H1 (cell line): Measurements from ENCODE around the gene RETREG1. TPM values are rescaled to one million over a fixed set of nuclear protein-coding genes. Genes with fewer than 3 reads are reported as not detected.

Source experiments
- CTCF ChIA-PET: fragments of 300-600 bp; sonication (Branson Sonifier 250); formaldehyde crosslinking; loops from one replicate; lab custom pipeline; 2021; ENCODE audit not compliant: partially characterized antibody; lab: Charles Lee
- POLR2A ChIA-PET: fragments of 300-600 bp; sonication (Branson Sonifier 250); formaldehyde crosslinking; loops from one replicate; lab custom pipeline; 2021; ENCODE audit warnings: inconsistent platforms; ENCODE audit not compliant: partially characterized antibody; lab: Charles Lee
- DNase-seq, 2 experiments: peaks; one replicate each; pipeline versions ENCODE4 v3.0.0 to v3.0.0-alpha.2; 2010 to 2022; ENCODE audit warnings: low spot score in 2 of 2, low read depth in 1 of 2, mixed read lengths in 1 of 2
- FAIRE-seq: peaks from 2 replicates; lab custom pipeline; 2011; peaks lifted over from hg19 to GRCh38; lab: Jason Lieb, UNC
- H2AFZ ChIP-seq: 2 replicates; pipeline ENCODE4 v1.8.1; 2012; ENCODE audit warnings: low read length, inconsistent platforms
- H2AK5ac ChIP-seq: 2 replicates; pipeline ENCODE4 v1.6.1; 2013; ENCODE audit warnings: low read depth, low read length
- H2BK120ac ChIP-seq: replicated peaks from 2 replicates; pipeline ENCODE3; 2013; ENCODE audit warnings: low read depth, low read length, inconsistent platforms
- H2BK12ac ChIP-seq: 2 replicates; pipeline ENCODE4 v1.6.1; 2013; ENCODE audit warnings: low read depth, low read length
- H2BK15ac ChIP-seq: 2 replicates; pipeline ENCODE4 v1.6.1; 2013; ENCODE audit warnings: low read length
- H2BK20ac ChIP-seq: 2 replicates; pipeline ENCODE4 v1.6.1; 2013; ENCODE audit warnings: low read length
- H2BK5ac ChIP-seq: 2 replicates; pipeline ENCODE4 v1.6.1; 2013; ENCODE audit warnings: low read depth, low read length
- H3K14ac ChIP-seq: 2 replicates; pipeline ENCODE4 v1.6.1; 2013; ENCODE audit warnings: inconsistent platforms; ENCODE audit not compliant: insufficient read length
- H3K18ac ChIP-seq: 2 replicates; pipeline ENCODE4 v1.6.1; 2013; ENCODE audit warnings: low read length; ENCODE audit errors: extremely low read depth
- H3K23ac ChIP-seq: 2 replicates; pipeline ENCODE4 v1.6.1; 2013; ENCODE audit warnings: inconsistent platforms; ENCODE audit not compliant: insufficient read length
- H3K23me2 ChIP-seq: 2 replicates; pipeline ENCODE4 v1.6.1; 2013; ENCODE audit warnings: low read depth, low read length
- H3K27ac ChIP-seq: 2 replicates; pipeline ENCODE4 v1.6.1; 2011; ENCODE audit warnings: low read depth, low read length, inconsistent platforms
- H3K27me3 ChIP-seq, 4 experiments: replicated peaks in 1 of 4; 1 replicate in 1 of 4; 2 replicates in 3 of 4; pipeline versions ENCODE4 v1.6.1 to v1.8.1; 2011 to 2013; ENCODE audit warnings: low read length in 3 of 4, mild to moderate bottlenecking in 3 of 4, inconsistent platforms in 2 of 4, mixed read lengths in 2 of 4, moderate library complexity in 1 of 4; ENCODE audit not compliant: control insufficient read depth in 3 of 4, insufficient read depth in 3 of 4; ENCODE audit errors: extremely low read depth in 1 of 4
- H3K36me3 ChIP-seq, 4 experiments: 2 replicates each; pipeline versions ENCODE4 v1.6.1 to v1.8.1; 2011 to 2013; ENCODE audit warnings: mild to moderate bottlenecking in 4 of 4, low read length in 3 of 4, moderate library complexity in 2 of 4, control low read depth in 1 of 4, inconsistent platforms in 1 of 4; ENCODE audit not compliant: insufficient read depth in 4 of 4, control insufficient read depth in 2 of 4
- H3K4ac ChIP-seq: replicated peaks from 2 replicates; pipeline ENCODE3; 2013; ENCODE audit warnings: low read length, low read depth, mixed read lengths, inconsistent platforms; ENCODE audit not compliant: insufficient read length
- H3K4me1 ChIP-seq, 4 experiments: replicated peaks in 1 of 4; 1 replicate in 1 of 4; 2 replicates in 3 of 4; pipeline versions ENCODE4 v1.6.1 to v1.8.1; 2011 to 2013; ENCODE audit warnings: low read length in 3 of 4, inconsistent platforms in 2 of 4, mixed read lengths in 1 of 4; ENCODE audit not compliant: insufficient read depth in 4 of 4, control insufficient read depth in 3 of 4
- H3K4me2 ChIP-seq, 2 experiments: 2 replicates each; pipeline versions ENCODE4 v1.6.1 to v1.8.1; 2011 to 2013; ENCODE audit warnings: low read depth in 2 of 2, low read length in 2 of 2, control low read depth in 1 of 2, inconsistent platforms in 1 of 2, mild to moderate bottlenecking in 1 of 2; ENCODE audit not compliant: insufficient read depth in 1 of 2
- H3K4me3 ChIP-seq, 4 experiments: fragments of 200-600, 300-600 bp in 1 of 4; sonication (generic), shearing (Covaris generic), sonication (Bioruptor Twin) in 1 of 4; 2 replicates each; pipeline versions ENCODE4 v1.5.1 to v1.8.1; 2011 to 2016; ENCODE audit warnings: low read length in 4 of 4, low read depth in 3 of 4, control low read depth in 2 of 4, inconsistent platforms in 2 of 4, mild to moderate bottlenecking in 2 of 4, mixed read lengths in 1 of 4, moderate library complexity in 1 of 4; ENCODE audit not compliant: insufficient read depth in 2 of 4; ENCODE audit errors: extremely low read depth in 1 of 4
- H3K56ac ChIP-seq: replicated peaks from 2 replicates; pipeline ENCODE3; 2013; ENCODE audit warnings: low read depth, mild to moderate bottlenecking, mixed read lengths, low read length, inconsistent platforms; ENCODE audit not compliant: insufficient read length
- H3K79me1 ChIP-seq: 2 replicates; pipeline ENCODE4 v1.6.1; 2013; ENCODE audit warnings: low read depth, low read length, control low read depth
- H3K79me2 ChIP-seq, 2 experiments: 2 replicates each; pipeline versions ENCODE4 v1.6.1 to v1.8.1; 2012 to 2013; ENCODE audit warnings: low read length in 2 of 2, mild to moderate bottlenecking in 2 of 2, inconsistent platforms in 1 of 2; ENCODE audit not compliant: insufficient read depth in 2 of 2, control insufficient read depth in 1 of 2
- H3K9ac ChIP-seq, 4 experiments: replicated peaks in 1 of 4; 1 replicate in 1 of 4; 2 replicates in 3 of 4; pipeline versions ENCODE4 v1.6.1 to v1.8.1; 2011 to 2013; ENCODE audit warnings: low read depth in 3 of 4, low read length in 3 of 4, control low read depth in 2 of 4, mild to moderate bottlenecking in 2 of 4, moderate library complexity in 2 of 4, inconsistent platforms in 1 of 4; ENCODE audit errors: extremely low read depth in 1 of 4
- H3K9me3 ChIP-seq, 2 experiments: 2 replicates each; pipeline versions ENCODE4 v1.6.1 to v1.8.1; 2012 to 2013; ENCODE audit warnings: mild to moderate bottlenecking in 2 of 2, moderate library complexity in 2 of 2, control low read depth in 1 of 2, inconsistent platforms in 1 of 2, low read depth in 1 of 2, low read length in 1 of 2, mixed read lengths in 1 of 2; ENCODE audit not compliant: insufficient read depth in 2 of 2
- H4K20me1 ChIP-seq, 2 experiments: replicated peaks in 1 of 2; 2 replicates each; pipeline versions ENCODE3 to v1.8.1; 2011 to 2013; ENCODE audit warnings: inconsistent platforms in 2 of 2, low read length in 2 of 2, mild to moderate bottlenecking in 1 of 2; ENCODE audit not compliant: insufficient read depth in 2 of 2, control insufficient read depth in 1 of 2
- H4K5ac ChIP-seq: 2 replicates; pipeline ENCODE4 v1.6.1; 2013; ENCODE audit warnings: low read length, low read depth, mixed read lengths, inconsistent platforms; ENCODE audit not compliant: insufficient read length
- H4K8ac ChIP-seq: 2 replicates; pipeline ENCODE4 v1.8.0; 2013; ENCODE audit warnings: mild to moderate bottlenecking, moderate library complexity, low read length, inconsistent platforms; ENCODE audit not compliant: insufficient read depth; ENCODE audit errors: extremely low read depth
- H4K91ac ChIP-seq: replicated peaks from 2 replicates; pipeline ENCODE3; 2013; ENCODE audit warnings: low read length, mixed read lengths, inconsistent platforms; ENCODE audit not compliant: insufficient read length
- BACH1 ChIP-seq: IDR thresholded peaks from 2 replicates; pipeline ENCODE4 v1.6.1; 2012; ENCODE audit warnings: low read length, improper control_type of control experiment
- CHD1 ChIP-seq: IDR thresholded peaks from 2 replicates; pipeline ENCODE4 v1.6.1; 2012; ENCODE audit warnings: low read depth, low read length, improper control_type of control experiment
- GABPA ChIP-seq: IDR thresholded peaks from 2 replicates; pipeline ENCODE4 v1.6.1; 2011; ENCODE audit warnings: mild to moderate bottlenecking, low read length, moderate library complexity, borderline replicate concordance; ENCODE audit not compliant: insufficient read depth
- GTF2F1 ChIP-seq: IDR thresholded peaks from 2 replicates; pipeline ENCODE4 v1.6.1; 2012; ENCODE audit warnings: low read depth, low read length, improper control_type of control experiment, borderline replicate concordance
- KDM1A ChIP-seq: fragments of 200-600, 300-600 bp; sonication (generic); IDR thresholded peaks from 2 replicates; pipeline ENCODE4 v1.7.1; 2016; ENCODE audit warnings: mild to moderate bottlenecking, low read length, borderline replicate concordance
- POU5F1 ChIP-seq: IDR thresholded peaks from 2 replicates; pipeline ENCODE4 v1.6.1; 2011; ENCODE audit warnings: low read depth, mild to moderate bottlenecking, low read length, moderate library complexity
- RBBP5 ChIP-seq: IDR thresholded peaks from 2 replicates; pipeline ENCODE4 v1.7.1; 2012; ENCODE audit warnings: low read depth, mild to moderate bottlenecking, inconsistent platforms, low read length, moderate library complexity, borderline replicate concordance
- RNF2 ChIP-seq: fragments of 200-900, 300-1000 bp; sonication (generic); IDR thresholded peaks from 2 replicates; pipeline ENCODE4 v1.7.1; 2016; ENCODE audit warnings: borderline replicate concordance, low read depth, mild to moderate bottlenecking, antibody characterized with exemption, low read length; ENCODE audit not compliant: poor library complexity, severe bottlenecking; ENCODE audit errors: missing control alignments
- SP4 ChIP-seq: IDR thresholded peaks from 2 replicates; pipeline ENCODE4 v1.6.1; 2012; ENCODE audit warnings: low read length, inconsistent platforms
- TEAD4 ChIP-seq: IDR thresholded peaks from 2 replicates; pipeline ENCODE4 v1.6.1; 2012; ENCODE audit warnings: low read depth, low read length, inconsistent platforms, mixed read lengths
- WGBS, 2 experiments: shearing (Covaris generic) in 1 of 2; methylation state at CpG; one replicate each; pipeline versions ENCODE4 v1.1.6 to v1.1.7; 2013 to 2015; ENCODE audit warnings: low lambda C conversion rate in 2 of 2, mixed read lengths in 2 of 2, inconsistent platforms in 1 of 2, low coverage in 1 of 2, missing lambda C conversion rate in 1 of 2; ENCODE audit not compliant: insufficient replicate concordance in 2 of 2, insufficient coverage in 1 of 2, insufficient read length in 1 of 2; ENCODE audit errors: extremely low coverage in 1 of 2, missing lambda C conversion rate in 1 of 2; 5-methylcytosine and 5-hydroxymethylcytosine counted together
- polyA plus RNA-seq, 7 experiments: library from polyadenylated mRNA; depleted of rRNA in 3 of 7; stranded (reverse) in 5 of 7; unstranded in 2 of 7; fragments of >200 nt in 5 of 7; fragments of 200-250 nt in 2 of 7; gene quantifications; 1 replicate in 5 of 7; 2 replicates in 1 of 7; 4 replicates in 1 of 7; pipeline versions ENCODE4 v1.2.1 to v1.2.3, GENCODE V29; 2011 to 2013; ENCODE audit warnings: missing spikeins in 2 of 7, mixed read lengths in 2 of 7
- total RNA-seq: library from RNA; stranded (reverse); fragmentation: NEBNext Ultra II Directional; extraction: Animal tissue kit (Norgen Biotek cat#: 25700); gene quantifications from 2 replicates; pipeline ENCODE4 v1.2.1, GENCODE V29; 2021

RETREG1 gene
- total and polyA plus RNA-seq, 2 of the 8 experiments (the other 6 are each of a cell fraction or from before 2014, with no cell fraction given), result 0.62 to 1.9 TPM

DNA sequence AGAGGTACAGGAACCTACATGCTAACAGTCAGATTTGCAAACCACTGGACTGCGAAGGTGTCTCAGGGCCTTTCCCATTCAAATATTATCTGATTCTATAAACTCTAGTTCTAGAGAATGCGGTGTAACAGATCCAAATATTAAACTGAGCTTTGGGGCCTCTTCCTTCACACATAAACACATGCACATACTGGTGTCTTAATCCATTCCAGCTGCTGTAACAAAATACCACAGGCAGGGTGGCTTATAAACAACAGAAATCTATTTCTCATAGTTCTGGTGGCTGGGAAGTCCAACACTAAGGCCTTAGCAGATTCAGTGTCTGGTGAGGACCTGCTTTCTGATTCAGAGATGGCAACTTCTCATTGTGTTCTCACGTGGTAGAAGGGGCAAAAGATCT lies 30.2 kb downstream of the RETREG1 start:
- Histone ChIP-seq H3K79me2 (no peaks in the 10 kb centered on the region), H3K9me3 (peaks cover 3% of the 10 kb centered on the region in 2 experiments; a peak in 1 of 4 replicates), H2BK120ac (no peak overlapping the region), H2BK15ac (no peak overlapping the region), H3K23ac (no peak overlapping the region), H3K4me2 (no peak overlapping the region), H2BK12ac (no peak overlapping the region), H3K56ac (no peak overlapping the region), H2AFZ (no peak overlapping the region), H2BK5ac (no peak overlapping the region), H3K27ac (no peak overlapping the region), H3K23me2 (no peaks in the 10 kb centered on the region; the same call in 1 of the 2 replicates), H3K36me3 (no peaks in the 10 kb centered on the region), H4K91ac (no peak overlapping the region), H3K27me3 (no peaks in the 10 kb centered on the region), H3K18ac (no peak overlapping the region), H2BK20ac (no peak overlapping the region), H4K5ac (no peak overlapping the region), H4K20me1 (peaks cover 0 to 2% of the 10 kb centered on the region in 2 experiments), H2AK5ac (no peak overlapping the region), H3K14ac (no peak overlapping the region), H3K4me1 (peaks cover 0 to 4% (median 0%) of the 10 kb centered on the region in 4 experiments; a peak in 3 of 7 replicates), H3K4ac (no peak overlapping the region), H3K4me3 (no peak overlapping the region), H3K9ac (no peak overlapping the region), H4K8ac (no peak overlapping the region), H3K79me1 (no peaks in the 10 kb centered on the region)
- 71% methylated on average over 3 of the region's 3 CpGs; no CpG with 5 or more reads in 1 of the 2 experiments for WGBS, 2 experiments
- ChIA-PET POLR2A (no interaction called here), CTCF (interaction anchor here (0.7 to 3.7 kb wide), 18 partner anchors 8 to 617 kb away, joined by 3 to 22 read pairs (median 4); no protein-coding TSS in a partner anchor)
- TF ChIP-seq BACH1 (no peak), CHD1 (no peak), GTF2F1 (no peak), TEAD4 (no peak), RNF2 (no peak), POU5F1 (no peak), KDM1A (no peak), SP4 (no peak), RBBP5 (no peak), GABPA (no peak)
- DNase-seq, result no peak
- FAIRE-seq, result no peak
